Gastroesophageal sphincter (tissue), 4 donors: ENCODE results near the gene VIL1. TPM values are rescaled to one million over a fixed set of nuclear protein-coding genes. Genes with fewer than 3 reads are reported as not detected.

Experiments
- ATAC-seq: fragments of 150-250 bp; one replicate; pipeline ENCODE4 v1.9.1; 2016; ENCODE audit warnings: mild to moderate bottlenecking, moderate library complexity
- H3K27ac ChIP-seq, 4 donors: fragments of 200-600 bp; sonication (generic) in 3 of 4; 1 replicate in 3 of 4; 2 replicates in 1 of 4; pipeline ENCODE4 v1.5.1; 2016 to 2019
- H3K27me3 ChIP-seq: fragments of 200-600 bp; sonication (generic); one replicate; pipeline ENCODE4 v1.5.1; 2019
- H3K36me3 ChIP-seq, 2 donors: fragments of 200-600 bp; sonication (generic); one replicate each; pipeline ENCODE4 v1.5.1; 2019; ENCODE audit warnings: control low read depth in 1 of 2
- H3K4me1 ChIP-seq, 3 donors: fragments of 200-600 bp; sonication (generic); 1 replicate in 2 of 3; 2 replicates in 1 of 3; pipeline ENCODE4 v1.5.1; 2016 to 2019; ENCODE audit warnings: control low read depth in 2 of 3
- H3K4me3 ChIP-seq, 2 donors: fragments of 200-600 bp; sonication (generic); one replicate each; pipeline ENCODE4 v1.5.1; 2019; ENCODE audit warnings: mild to moderate bottlenecking in 1 of 2, moderate library complexity in 1 of 2
- H3K9me3 ChIP-seq, 3 donors: fragments of 200-600 bp; sonication (generic); one replicate each; pipeline ENCODE4 v1.5.1; 2017 to 2019; ENCODE audit warnings: control low read depth in 2 of 3
- CTCF ChIP-seq, 4 experiments: fragments of 200-600 bp in 2 of 4; fragments of 450-650 bp in 2 of 4; sonication (generic) in 1 of 4; IDR thresholded peaks; one replicate each; pipeline ENCODE4 v1.5.1; 2017 to 2019; ENCODE audit warnings: antibody characterized with exemption in 4 of 4, mild to moderate bottlenecking in 2 of 4, moderate library complexity in 2 of 4
- EP300 ChIP-seq: sonication (generic); formaldehyde crosslinking; IDR thresholded peaks from one replicate; pipeline ENCODE4 v1.6.1; 2017; ENCODE audit warnings: antibody characterized with exemption, mild to moderate bottlenecking
- POLR2A ChIP-seq, 2 donors: fragments of 450-650 bp; IDR thresholded peaks; one replicate each; pipeline ENCODE4 v1.6.1; 2017; ENCODE audit warnings: antibody characterized with exemption in 2 of 2, mild to moderate bottlenecking in 2 of 2, moderate library complexity in 1 of 2
- POLR2AphosphoS5 ChIP-seq: sonication (generic); formaldehyde crosslinking; IDR thresholded peaks from one replicate; pipeline ENCODE4 v1.6.1; 2017; ENCODE audit warnings: antibody characterized with exemption
- WGBS, 2 donors: methylation state at CpG; one replicate each; pipeline ENCODE4 v1.1.5; 2018; ENCODE audit warnings: low coverage in 1 of 2; 5-methylcytosine and 5-hydroxymethylcytosine counted together
- total RNA-seq, 4 donors: library from RNA; depleted of rRNA; stranded (reverse); fragments of >200 nt; gene quantifications; one replicate each; pipeline ENCODE4 v1.1.0, GENCODE V29; 2016

The VIL1 gene
- total RNA-seq, 4 donors from 2014 or later, result not detected

- Histone ChIP-seq H3K4me3 (no peak overlapping the region), H3K4me1 (no peaks in the 10 kb centered on the region), H3K27ac (no peak overlapping the region), H3K36me3 (no peaks in the 10 kb centered on the region), H3K27me3 (no peaks in the 10 kb centered on the region), H3K9me3 (no peaks in the 10 kb centered on the region)
- WGBS, 2 donors, result 83 to 92% methylated on average over 5 of the region's 10 CpGs
- TF ChIP-seq CTCF (IDR thresholded peaks at IDR 0.05) (no peak), POLR2AphosphoS5 (no peak), POLR2A (IDR thresholded peaks at IDR 0.05) (no peak), EP300 (no peak)
- no peak for ATAC-seq
These were observed 13.0 kb downstream of the VIL1 start for GRCh38 chr2:218431878-218432277.

DNA sequence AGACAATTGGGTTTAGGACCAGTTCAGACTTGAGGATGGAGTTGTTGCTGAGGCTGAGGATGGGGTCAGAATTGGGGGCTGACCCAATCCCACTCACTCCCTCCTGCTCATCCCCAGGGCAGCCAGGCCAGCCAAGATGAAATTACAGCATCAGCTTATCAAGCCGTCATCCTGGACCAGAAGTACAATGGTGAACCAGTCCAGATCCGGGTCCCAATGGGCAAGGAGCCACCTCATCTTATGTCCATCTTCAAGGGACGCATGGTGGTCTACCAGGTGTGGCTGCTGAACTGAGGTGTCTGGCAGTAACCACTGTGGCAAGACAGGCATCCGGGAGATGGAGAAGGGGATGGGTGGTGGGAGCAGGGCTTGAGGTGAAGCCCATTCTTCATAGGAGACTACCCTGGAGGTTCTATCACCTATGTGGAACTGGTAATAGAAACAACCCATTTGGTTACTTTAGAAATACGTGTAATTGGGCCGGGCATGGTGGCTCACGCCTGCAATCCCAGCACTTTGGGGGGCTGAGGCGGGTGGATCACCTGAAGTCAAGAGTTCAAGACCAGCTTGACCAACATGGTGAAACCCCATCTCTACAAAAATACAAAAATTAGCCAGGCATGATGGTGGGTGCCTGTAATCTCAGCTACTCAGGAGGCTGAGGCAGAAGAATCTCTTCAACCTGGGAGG lies 13.9 kb downstream of the VIL1 start:
- WGBS, 2 donors, result 100% methylated on average over 5 of the region's 8 CpGs; no CpG with 5 or more reads in 1 of the 2 donors
- no peaks in the 10 kb centered on the region for H3K4me1 ChIP-seq
- no peak for ATAC-seq

GRCh38 chr2:218434456-218434855 lies 15.5 kb downstream of the VIL1 start:
- Histone ChIP-seq H3K36me3 (no peaks in the 10 kb centered on the region), H3K9me3 (no peaks in the 10 kb centered on the region), H3K4me3 (no peak overlapping the region), H3K27me3 (no peaks in the 10 kb centered on the region), H3K4me1 (peaks cover 0 to 10% (median 0%) of the 10 kb centered on the region in 3 donors), H3K27ac (no peak overlapping the region)
- WGBS, 2 donors, result 95% methylated on average over 5 of the region's 9 CpGs; no CpG with 5 or more reads in 1 of the 2 donors
- no peak for TF ChIP-seq POLR2AphosphoS5
- TF ChIP-seq CTCF (IDR thresholded peaks at IDR 0.05), result no peak
- no peak for TF ChIP-seq EP300
- no peak for TF ChIP-seq POLR2A (IDR thresholded peaks at IDR 0.05)
- no peak for ATAC-seq

More for the DNA sequence above, 13.9 kb downstream of the VIL1 start:
- no peak overlapping the region for H3K27ac ChIP-seq
- H3K9me3 ChIP-seq, result no peaks in the 10 kb centered on the region
- no peaks in the 10 kb centered on the region for H3K27me3 ChIP-seq
- no peak for TF ChIP-seq EP300
- TF ChIP-seq POLR2A (IDR thresholded peaks at IDR 0.05), result no peak
- TF ChIP-seq POLR2AphosphoS5, result no peak
- TF ChIP-seq CTCF (IDR thresholded peaks at IDR 0.05), result no peak
- no peak overlapping the region for H3K4me3 ChIP-seq
- no peaks in the 10 kb centered on the region for H3K36me3 ChIP-seq

GRCh38 chr2:218435003-218435982 lies 16.4 kb downstream of the VIL1 start:
- TF ChIP-seq CTCF (IDR thresholded peaks at IDR 0.05) (no peak), POLR2AphosphoS5 (no peak), EP300 (no peak), POLR2A (IDR thresholded peaks at IDR 0.05) (no peak)
- Histone ChIP-seq H3K27me3 (no peaks in the 10 kb centered on the region), H3K4me1 (peaks cover 0 to 10% (median 0%) of the 10 kb centered on the region in 3 donors), H3K9me3 (no peaks in the 10 kb centered on the region), H3K36me3 (no peaks in the 10 kb centered on the region), H3K27ac (no peak overlapping the region), H3K4me3 (no peak overlapping the region)
- no peak for ATAC-seq
- whole genome bisulfite sequencing, 2 donors, result 87 to 96% methylated on average over 3 to 4 of the region's 11 CpGs
